ENCODE data around the gene NCSTN.

The NCSTN gene

DNA sequence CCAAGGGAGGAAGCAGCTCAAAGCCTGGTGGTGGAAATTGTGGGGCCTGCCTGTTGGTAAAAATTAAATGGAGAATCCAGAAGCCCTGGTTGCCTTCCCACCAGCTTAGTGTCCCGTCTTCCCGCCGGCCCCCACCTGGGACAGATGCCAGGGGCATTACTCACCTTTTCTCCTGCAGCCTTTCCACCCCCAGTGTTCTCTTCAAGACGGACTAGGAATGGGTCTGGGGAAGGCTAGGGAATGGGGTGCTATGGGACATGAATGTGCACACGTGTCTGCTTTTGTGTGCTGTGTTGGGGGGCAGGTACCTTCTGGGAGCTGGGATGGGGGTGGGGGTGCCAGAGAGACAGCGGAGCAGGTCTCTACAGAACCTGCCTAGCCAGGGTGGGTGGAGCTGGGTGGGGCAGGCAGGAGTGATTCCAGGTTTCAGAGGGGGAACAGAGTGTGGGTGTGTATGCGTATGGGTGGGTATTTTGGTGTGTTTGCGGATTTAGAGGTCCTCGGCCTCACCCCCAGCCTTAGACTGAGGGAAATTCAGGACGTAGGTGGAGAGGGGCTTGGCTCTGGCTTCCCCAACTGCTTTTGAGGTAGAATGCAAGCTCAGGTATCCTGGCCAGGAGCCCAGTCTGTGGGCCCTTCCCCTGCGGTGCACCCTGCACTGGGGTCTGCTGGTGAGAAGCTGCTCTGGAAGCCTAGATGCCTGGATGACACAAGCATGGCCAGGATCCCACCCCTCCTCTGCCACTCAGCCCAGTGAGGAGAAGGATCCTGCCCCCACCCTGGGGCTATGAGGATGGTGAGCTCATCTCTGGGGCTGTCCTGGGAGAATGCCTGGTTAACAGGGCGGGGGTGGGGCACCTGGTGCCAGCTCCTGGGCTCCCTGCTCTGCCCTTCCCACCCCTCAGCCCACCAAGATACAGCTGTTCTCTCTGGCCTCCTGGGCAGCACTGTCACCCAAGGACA is 64.9 kb downstream of the NCSTN start:
- no peak for DNase-seq

All from activated CD4-positive, alpha-beta T cell treated with anti-CD3 and anti-CD28 coated beads, Interleukin-10, Interleukin-2, amounts not matched to agents 100 ng/mL and 50 ng/mL, durations not matched to agents 16 hours and 8 hours (primary cell).